Hepatocyte (in vitro differentiated cells): ENCODE data around the gene PRC1.

Experiments used
- EZH2 ChIP-seq: fragments of 200-600 bp; sonication (generic); IDR thresholded peaks from 2 replicates; pipeline ENCODE4 v1.6.1; 2016; ENCODE audit warnings: antibody characterized with exemption, mild to moderate bottlenecking, borderline replicate concordance
- TF ChIP-seq, protein P1 (sequence below): fragments of 200-600 bp; sonication (generic); IDR thresholded peaks from 2 replicates; pipeline ENCODE4 v1.5.1; 2016; ENCODE audit warnings: antibody characterized with exemption, mild to moderate bottlenecking; ENCODE audit not compliant: poor library complexity

DNA sequence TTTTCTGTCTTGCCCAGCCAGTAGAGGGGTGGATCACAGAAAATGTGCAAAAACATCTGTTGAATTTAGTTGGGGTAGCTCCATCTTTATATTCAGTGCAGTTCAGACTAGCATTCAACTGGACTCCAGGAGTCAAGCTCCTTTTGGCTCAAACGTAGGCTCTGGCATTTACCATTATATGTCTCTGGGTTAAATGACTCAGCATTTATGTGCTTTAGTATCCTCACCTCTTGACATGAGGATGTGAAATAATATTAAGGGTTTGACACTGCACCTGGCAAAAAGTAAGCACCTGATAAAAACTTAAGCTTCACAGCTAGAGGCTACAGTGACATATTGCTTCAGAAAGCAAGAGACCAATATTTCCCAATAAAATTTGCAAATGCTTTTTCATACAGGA, 14.8 kb downstream of the PRC1 start:
- TF ChIP-seq, protein P1, sequence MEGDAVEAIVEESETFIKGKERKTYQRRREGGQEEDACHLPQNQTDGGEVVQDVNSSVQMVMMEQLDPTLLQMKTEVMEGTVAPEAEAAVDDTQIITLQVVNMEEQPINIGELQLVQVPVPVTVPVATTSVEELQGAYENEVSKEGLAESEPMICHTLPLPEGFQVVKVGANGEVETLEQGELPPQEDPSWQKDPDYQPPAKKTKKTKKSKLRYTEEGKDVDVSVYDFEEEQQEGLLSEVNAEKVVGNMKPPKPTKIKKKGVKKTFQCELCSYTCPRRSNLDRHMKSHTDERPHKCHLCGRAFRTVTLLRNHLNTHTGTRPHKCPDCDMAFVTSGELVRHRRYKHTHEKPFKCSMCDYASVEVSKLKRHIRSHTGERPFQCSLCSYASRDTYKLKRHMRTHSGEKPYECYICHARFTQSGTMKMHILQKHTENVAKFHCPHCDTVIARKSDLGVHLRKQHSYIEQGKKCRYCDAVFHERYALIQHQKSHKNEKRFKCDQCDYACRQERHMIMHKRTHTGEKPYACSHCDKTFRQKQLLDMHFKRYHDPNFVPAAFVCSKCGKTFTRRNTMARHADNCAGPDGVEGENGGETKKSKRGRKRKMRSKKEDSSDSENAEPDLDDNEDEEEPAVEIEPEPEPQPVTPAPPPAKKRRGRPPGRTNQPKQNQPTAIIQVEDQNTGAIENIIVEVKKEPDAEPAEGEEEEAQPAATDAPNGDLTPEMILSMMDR, result no peak
- TF ChIP-seq EZH2, result no peak
